ENCODE data around the gene RAB3IL1.

Gene RAB3IL1

GRCh38 chr11:61952882-61953281, 35.5 kb upstream of the RAB3IL1 start:
- DNase-seq, result no peak

GRCh38 chr11:61951484-61952135, 34.2 kb upstream of the RAB3IL1 start:
- DNase-seq, result no peak

GRCh38 chr11:61950035-61950547, 32.7 kb upstream of the RAB3IL1 start, which contains the start of gene BEST1:
Gene BEST1, plus strand, starts transcription at chr11:61950351. Its CDS starts 1,456 bp downstream, at chr11:61951807.
- no peak for DNase-seq

- no peak for DNase-seq
Measured at GRCh38 chr11:61949169-61950034, 32.0 kb upstream of the RAB3IL1 start.

- DNase-seq, result no peak
Measured at GRCh38 chr11:61948505-61948904, 31.1 kb upstream of the RAB3IL1 start.

GRCh38 chr11:61947486-61948210, 30.3 kb upstream of the RAB3IL1 start:
- peak; percentile 48 for DNase-seq

GRCh38 chr11:61946894-61947293, 29.5 kb upstream of the RAB3IL1 start:
- DNase-seq, result no peak

- no peak for DNase-seq
Measured at GRCh38 chr11:61945191-61945590, 27.8 kb upstream of the RAB3IL1 start.

- no peak for DNase-seq
Measured at GRCh38 chr11:61940466-61940865, 23.1 kb upstream of the RAB3IL1 start.

- DNase-seq, result no peak
Measured at GRCh38 chr11:61935861-61936260, 18.5 kb upstream of the RAB3IL1 start.

- DNase-seq, result no peak
Measured at GRCh38 chr11:61930933-61931332, 13.6 kb upstream of the RAB3IL1 start.

- no peak for DNase-seq
Measured at GRCh38 chr11:61928606-61929005, 11.2 kb upstream of the RAB3IL1 start.

GRCh38 chr11:61927501-61927900, 10.1 kb upstream of the RAB3IL1 start:
- DNase-seq, result no peak

GRCh38 chr11:61926235-61926634, 8.9 kb upstream of the RAB3IL1 start:
- DNase-seq, result no peak

GRCh38 chr11:61925736-61926135, 8.4 kb upstream of the RAB3IL1 start:
- no peak for DNase-seq

GRCh38 chr11:61924064-61924455, 6.7 kb upstream of the RAB3IL1 start:
- no peak for DNase-seq

- DNase-seq, result no peak
Measured at GRCh38 chr11:61923166-61924063, 6.0 kb upstream of the RAB3IL1 start.

GRCh38 chr11:61922539-61922938, 5.2 kb upstream of the RAB3IL1 start:
- DNase-seq, result no peak

- DNase-seq, result no peak
Measured at GRCh38 chr11:61921446-61921845, 4.1 kb upstream of the RAB3IL1 start.

- DNase-seq, result no peak
Measured at GRCh38 chr11:61919705-61920631, 2.6 kb upstream of the RAB3IL1 start.

Measured in T-helper 9 cell (primary cell).